DMS 273 (cell line): ENCODE data around the gene ZP2.
"Not testable (repeated sequence)": the region's sequence is repeated elsewhere in the genome, so short reads cannot be mapped to it uniquely, and the experiment has no call there.

Experiments
- DNase-seq: peaks from one replicate; lab custom pipeline; 2025; ENCODE audit not compliant: unreplicated experiment; lab: John Stamatoyannopoulos, UW

Gene ZP2

DNA sequence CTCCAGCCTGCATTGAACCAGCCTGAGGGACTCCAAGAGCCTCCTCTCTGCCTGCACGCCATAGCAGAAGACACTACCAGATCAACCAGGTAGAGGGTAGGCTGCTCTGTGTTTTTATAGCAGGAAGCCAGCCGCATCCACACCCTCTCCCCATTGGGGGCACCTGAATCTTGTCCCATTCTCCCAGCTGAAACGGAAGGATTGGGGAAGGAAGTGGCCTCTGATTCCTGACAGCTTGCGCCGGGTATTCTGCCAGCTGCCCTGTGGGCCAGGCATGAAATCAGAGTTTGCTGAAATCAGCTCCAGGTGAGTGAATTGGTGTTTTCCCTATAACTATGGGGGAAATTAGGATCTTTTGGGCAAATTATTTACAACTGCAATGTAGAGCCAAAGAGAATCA is at the start of gene ZP2:
ZP2 (minus strand) TSS at position 89 of the 400 bp plus-strand sequence; CDS start at position 62, 27 bp downstream.
- no peak for DNase-seq

DNA sequence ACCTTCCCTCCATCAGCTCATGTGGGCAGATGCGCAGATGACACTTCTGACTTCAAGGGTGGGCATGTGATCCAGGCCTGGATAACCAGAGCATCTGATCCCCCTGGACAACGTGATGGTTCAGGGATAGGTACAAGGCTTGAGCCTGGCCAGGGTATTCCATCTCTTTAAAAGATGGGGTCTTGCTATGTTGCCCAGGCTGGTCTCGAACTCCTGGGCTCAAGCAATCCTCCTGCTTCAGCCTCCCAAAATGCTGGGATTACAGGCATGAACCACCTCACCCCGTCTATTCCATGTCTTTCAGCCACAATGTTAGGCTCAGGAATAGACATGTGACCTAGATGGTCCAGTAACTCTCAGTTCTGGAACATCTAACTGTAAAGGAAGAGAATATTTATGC is 45.9 kb upstream of the ZP2 start:
- DNase-seq = no peak

DNA sequence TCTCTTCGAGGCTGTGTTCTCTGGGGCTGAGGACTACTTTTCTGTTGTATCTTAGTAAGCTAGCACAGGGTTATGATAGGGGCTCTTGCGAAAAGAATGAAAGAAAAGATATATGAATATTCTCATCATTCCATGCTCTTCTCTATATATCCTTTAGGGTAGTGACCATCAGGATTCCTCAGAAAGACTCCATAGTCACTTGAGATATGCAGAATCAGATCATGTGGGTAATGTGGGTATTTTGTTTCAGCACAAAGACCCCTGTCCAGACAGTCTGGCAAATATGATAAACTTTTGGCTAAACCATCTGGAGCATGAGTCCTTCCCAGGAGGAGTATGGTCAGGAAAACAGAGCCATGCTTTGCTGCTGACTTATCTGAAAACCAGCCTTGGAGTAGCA is 45.3 kb upstream of the ZP2 start:
- no peak for DNase-seq

DNA sequence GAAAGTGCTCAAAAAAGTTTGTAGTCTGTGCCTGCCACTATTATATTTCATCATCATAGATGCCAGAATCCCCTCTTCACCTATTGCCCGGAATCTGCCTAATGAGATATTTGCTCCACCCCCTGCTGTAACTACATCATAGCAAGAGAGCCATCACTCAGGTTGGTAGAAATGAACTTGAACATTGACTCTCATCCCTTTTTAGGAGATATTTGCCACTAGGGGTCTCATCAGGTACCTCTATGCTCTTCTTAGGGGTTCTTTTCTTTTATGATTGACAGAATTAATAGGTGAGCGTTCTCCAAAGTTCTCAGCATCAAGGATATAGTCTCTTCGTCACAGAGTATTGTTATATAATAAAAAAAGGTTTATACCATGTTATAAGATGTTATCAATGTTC is 42.1 kb upstream of the ZP2 start:
- no peak for DNase-seq

DNA sequence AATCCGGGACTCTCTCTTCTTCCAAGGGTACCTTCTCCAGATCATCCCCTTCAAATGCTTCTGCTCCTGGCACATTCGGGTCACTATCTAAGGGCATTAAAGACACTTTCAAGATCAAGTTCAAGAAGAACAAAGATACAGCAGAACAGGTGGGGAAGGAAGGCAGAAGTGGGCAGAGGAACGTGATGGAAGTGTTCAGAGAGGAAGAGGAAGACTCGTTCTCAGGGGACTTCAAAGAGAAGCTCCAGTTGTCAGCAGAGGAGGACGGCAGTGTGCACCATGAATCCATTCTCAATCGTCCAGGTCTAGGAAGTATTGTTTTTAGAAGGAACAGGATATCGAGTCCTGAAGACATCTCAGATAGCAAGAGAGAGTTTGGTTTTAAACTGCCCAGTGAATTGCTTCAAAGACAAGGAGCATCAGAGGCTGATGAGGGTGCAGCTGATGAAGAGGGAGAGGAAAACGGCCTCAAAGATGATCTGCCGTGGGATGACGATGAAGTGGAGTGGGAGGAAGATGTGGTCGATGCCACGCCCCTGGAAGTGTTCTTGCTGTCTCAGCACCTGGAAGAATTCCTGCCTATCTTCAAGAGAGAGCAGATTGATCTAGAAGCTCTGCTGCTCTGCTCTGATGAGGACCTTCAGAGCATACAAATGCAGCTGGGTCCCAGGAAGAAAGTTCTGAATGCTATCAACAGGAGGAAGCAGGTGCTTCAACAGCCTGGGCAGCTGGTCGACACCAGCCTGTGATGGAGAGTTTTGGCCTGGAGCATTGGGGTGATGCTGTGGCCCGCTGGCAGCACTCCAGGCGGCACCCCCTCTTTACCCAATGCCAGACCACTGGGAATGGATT is 38.9 kb upstream of the ZP2 start:
- DNase-seq = no peak

DNA sequence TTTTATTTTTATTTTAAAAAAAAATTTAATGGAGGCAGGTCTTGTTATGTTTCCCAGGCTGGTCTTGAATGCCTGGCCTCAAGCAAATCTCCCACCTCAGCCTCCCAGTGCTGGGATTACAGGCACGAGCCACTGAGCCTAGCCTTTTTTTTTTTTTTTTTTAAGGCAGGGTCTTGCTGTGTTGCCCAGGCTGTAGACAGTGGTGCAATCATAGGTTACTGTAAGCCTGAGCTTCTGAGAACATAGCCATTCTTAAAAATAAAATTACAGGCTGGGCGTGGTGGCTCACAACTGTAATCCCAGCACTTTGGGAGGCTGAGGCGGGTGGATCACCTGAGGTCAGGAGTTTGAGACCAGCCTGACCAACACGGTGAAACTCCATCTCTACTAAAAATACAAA is 36.8 kb upstream of the ZP2 start:
- DNase-seq = not testable (repeated sequence)

DNA sequence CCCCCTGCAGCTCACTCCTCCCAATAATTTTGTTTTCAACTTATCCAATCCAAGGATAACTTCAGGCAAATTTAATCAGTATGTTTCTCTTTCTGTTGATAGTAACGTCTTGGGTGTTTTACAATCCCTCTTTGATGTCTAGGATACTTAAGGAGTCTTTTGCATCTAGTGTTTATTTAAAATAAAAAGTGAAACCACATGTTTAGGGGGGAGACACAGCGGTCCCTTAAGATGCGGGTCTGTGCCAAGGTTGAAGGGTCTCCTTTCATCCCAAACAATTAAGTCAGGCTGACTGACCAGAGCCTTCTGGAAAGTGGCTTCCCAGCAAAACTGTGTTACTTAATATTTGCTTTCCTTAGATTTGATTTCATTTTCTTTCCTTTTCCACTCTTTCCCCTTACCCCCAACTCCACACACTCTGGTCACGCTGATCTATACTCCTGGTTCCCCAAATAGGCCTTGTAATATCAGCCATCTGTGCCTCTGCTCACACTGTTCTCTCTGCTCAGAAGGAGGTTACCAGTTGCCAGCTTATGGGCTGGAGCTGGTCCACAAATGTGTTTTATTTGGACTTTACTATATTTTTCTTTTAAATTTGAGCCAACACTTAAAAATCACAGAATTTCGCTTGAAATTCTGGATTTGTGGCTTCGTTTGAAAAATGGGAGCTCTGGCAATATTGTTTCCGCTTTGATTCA is 33.3 kb upstream of the ZP2 start:
- no peak for DNase-seq

DNA sequence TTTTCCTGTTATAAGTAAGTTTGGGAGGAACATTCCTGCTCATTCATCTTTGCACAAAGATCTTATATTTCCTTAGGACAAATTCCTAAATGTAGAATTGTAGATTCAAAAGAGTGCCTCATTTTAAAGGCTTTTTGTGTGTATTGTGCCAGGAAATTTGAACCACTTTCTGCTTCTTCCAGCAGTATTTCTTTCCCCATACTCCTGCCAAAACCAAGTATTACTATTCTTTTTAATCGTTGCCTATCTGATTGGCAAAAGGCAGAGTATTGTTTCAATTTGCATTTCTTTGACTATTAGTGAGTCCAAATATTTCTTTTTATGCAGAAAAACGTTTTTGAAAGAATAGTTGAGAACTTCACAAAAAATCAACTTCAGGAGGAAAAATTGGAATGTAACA is 31.4 kb upstream of the ZP2 start:
- no peak for DNase-seq

DNA sequence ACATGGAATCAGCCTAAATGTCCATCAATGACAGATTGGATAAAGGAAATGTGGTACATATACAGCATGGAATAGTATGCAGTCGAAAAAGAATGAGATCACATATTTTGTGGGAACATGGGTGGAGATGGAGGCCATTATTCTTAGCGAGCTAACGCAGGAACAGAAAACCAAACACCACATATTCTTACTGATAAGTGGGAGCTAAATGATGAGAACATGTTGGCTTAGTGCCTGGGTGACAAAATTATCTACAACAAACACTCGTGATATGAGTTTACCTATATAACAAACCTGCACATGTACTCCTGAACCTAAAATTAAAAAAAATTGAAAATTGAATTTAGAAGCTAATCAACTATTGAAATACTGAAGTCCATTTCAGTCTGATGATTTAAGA is 28.3 kb upstream of the ZP2 start:
- no peak for DNase-seq

DNA sequence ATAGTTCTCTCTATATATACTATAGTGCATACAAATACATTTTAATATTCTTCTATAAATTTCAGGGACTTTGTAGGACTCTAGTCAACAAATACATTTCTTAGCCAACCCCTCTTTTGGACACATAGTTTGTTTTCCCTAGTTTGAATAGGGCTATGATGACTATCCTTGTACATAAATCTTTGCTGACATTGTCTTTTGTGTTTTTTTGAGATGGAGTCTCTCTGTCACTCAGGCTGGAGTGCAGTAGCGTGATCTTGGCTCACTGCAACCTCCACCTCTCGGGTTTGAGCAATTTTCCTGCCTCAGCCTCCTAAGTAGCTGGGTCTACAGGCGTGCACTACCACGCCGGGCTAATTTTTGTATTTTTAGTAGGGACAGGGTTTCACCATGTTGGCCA is 25.5 kb upstream of the ZP2 start:
- DNase-seq = no peak

DNA sequence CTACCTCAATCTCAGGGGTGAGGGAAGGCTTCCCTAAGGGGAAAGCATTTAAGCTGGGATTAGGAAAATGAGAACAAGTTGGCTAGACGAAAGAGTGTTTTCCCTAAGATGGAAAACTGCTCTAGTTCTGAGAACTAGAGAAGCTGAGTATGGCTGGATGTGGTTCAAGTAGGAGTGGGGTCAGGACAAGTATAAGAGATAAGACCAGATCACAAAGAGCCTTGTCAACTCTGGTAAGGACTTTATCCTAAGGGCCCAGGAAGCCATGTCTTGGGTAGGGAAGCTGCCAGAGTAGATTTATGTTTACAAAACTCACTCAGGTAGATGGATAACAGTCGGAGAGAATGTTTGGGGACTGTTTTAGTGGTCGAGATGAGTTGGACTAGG is 23.8 kb upstream of the ZP2 start:
- no peak for DNase-seq

DNA sequence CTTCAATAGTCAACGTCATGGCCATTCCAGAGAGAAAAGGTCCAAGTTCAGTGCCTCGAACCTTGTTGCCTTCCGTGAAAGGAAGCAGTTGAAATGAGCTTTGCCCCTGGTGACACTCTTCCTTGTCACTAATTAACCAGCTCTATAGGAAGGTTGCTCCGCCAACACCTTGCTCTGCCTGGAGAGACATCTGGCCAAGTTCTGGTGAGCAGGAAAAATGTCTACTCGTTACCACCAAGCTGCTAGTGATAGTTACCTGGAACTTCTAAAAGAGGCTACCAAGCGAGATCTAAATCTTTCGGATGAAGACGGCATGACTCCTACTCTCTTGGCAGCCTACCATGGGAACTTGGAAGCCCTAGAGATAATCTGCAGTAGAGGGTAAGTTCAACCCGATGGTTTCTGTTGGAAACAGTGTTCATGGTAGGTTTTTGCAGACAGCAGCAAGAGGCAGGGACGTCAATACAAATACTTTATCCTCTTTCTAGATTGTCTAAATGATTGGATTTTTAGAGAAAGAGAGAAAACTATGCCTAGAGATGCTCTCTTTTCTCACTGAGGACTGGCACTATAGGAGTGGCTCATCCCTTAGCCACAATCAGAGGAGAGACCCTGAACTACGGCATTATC is 22.3 kb upstream of the ZP2 start, which contains the start of gene ANKS4B:
ANKS4B (plus strand) TSS at position 179 of the 630 bp plus-strand sequence; CDS start at position 218, 39 bp downstream.
- DNase-seq = no peak

DNA sequence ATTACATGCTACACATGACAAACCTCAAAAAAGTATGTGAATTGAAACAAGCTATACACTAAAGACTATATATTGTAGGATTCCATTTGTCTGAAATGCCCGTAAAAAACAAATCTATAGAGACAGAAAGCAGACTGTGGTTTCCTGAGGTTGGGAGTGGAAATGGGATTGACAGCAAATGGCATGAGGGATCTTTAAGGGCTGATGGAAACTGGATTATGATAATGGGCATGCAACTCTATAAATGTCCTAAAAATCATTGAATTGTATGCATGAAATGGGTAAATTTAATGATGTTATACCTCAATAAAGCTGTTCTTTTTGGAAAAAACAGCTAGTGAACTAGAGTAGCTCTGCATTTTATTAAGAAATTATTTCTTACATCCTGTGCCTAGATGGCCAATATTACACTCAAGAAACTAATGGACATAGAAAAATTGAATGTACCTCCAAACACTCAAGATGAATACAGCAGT is 21.7 kb upstream of the ZP2 start:
- DNase-seq = no peak

DNA sequence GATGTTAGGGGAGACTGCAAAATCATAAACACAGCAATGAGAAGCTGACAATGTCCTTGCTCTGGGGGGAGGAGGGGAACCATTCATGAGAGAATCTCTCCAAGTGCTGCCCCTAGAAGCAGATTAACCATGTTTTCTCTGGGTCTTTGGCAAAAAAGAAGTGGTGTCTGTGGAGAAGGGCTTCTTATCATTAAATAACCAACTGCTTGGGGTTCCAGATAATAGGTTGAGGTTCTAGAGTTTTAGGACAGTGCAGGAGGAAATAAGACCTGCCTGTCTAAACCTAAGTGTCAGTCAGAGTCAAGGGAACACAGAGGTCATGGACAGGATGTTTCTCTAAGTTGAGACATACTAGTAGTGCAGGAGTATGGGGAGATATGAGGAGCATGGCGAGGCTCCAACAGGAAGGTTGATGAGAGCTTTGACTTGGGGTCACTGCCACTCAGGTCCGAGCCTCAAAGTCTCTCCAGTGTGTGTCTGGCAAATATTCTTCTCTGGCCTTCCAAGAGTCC is 17.0 kb upstream of the ZP2 start:
- no peak for DNase-seq

DNA sequence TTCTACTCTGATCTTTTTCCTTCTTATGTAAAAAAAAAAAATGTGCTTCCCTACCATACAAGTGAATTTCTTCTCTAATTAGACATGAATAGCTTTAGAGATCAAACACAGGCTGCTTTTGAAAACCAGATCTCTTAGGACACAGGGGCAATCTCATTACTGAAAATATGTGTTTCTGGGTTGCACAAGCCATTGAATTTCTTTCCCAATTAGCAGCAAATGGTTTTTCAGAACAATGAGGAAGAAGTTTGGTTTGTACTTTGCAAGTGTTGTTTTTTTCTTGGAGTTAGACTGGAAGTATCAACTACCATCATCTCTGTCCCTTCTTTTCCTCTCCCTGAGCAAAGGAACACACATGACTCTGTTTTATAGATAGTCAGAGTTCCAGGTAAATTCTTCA is 16.5 kb upstream of the ZP2 start:
- DNase-seq = no peak

DNA sequence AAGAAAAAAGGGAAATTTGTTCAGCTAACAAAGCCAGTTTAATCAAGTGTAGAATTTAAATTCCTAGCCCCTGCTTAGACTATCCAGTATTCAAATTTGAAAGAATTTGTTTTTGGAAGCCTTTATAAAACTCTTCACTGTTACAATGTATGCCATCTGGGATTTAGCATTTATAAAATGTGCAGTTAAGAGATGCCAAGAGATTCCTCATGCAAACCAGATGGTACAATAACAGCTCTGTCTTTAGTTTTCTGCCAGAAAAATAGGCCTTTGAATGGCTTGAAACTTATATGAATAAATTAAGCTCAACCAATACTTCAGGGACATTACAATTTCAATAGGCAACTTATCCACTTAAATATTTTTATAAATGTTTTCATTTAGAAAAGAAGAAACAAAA is 15.4 kb upstream of the ZP2 start:
- DNase-seq = peak; percentile 47

DNA sequence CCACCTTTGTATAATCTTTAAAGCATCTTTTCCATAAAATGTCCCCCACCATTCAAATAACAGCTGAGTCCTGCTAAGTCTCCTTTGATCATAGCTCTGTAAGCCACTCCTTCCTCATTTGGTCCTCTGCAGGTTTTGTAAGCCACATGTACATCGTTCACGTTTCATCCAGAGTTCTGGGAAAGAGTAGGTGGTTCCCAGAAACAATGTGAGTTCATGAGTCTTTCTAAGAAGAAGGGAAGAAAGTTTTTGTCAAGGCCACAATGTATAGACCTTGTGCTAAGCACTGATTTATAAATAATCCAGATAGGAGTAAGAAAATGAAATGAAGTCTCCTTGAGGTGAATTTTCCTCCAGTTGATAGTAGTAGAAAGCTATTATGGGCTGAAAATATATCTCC is 13.4 kb upstream of the ZP2 start:
- DNase-seq = no peak

DNA sequence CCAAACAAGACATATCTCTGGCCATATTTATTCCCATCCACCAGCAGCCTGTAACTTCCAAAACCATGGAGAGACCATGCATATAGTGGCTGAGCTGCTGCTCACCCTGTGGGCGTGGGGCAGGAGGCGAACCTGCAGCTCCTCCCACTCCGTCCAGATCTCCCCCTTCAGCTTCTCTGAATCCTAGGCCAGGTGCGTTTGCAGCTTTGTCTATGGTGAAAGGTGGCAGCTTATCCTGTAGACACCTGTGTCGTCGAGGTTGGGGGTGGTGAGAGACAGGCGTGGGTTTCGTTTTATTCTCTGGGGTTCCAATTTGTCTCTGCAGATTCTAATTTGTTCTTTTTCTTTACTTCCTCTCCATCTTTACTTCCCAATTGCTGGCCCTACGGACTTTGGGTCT is 12.4 kb upstream of the ZP2 start:
- no peak for DNase-seq

DNA sequence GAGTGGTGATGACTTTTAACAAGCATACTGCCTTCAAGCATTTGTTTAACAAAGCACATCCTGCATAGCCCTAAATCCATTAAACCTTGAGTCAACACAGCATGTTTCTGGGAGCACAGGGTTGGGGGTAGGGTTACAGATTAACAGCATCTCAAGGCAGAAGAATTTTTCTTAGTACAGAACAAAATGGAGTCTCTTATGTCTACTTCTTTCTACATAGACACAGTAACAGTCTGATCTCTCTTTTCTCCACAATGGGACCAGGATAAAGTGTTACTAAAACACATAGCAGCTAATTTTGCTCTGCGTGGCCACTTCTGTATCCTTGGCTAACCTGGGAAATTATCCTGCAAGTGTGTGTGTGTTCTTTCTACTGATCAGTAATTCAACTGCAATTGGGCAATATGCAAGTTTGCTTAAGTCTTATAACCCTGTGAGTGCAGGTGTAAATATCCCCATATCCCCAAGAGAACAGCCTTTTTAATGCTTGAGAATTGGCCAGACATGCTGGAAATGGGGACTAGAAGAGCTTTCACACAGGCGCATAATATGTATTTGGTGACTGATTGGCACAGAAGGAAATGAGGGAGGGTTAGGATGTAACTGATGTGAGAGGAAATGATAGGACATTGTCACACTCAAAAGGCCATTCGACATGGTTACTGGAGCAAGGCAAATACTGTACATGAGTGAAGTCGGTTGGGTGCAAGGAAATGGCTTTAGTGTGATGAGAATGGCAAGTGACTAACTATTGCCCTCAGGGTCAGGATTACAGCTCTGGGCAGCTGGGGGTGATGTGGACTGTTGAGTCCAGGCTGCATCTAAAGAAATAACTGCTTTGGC is 11.3 kb upstream of the ZP2 start:
- DNase-seq = no peak

DNA sequence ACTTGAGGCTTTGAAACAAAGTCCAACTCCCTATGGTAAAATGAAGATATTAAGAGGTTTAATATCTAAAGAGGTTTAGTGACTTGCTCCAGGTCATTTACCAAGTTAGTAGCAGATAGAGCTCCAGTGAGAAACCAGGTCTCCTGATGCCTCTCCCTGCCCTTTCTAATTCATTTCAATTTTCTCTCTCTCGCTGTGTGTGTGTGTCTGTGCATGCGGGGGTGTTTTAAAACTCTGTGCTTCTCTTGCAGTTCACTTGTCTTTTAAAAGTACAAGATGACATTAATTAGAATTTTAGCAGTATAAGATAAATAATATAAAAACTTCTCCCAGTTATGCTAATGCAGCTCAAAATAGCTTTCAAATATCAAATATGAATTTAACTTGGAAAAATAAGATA is 8.2 kb upstream of the ZP2 start:
- DNase-seq = no peak

DNA sequence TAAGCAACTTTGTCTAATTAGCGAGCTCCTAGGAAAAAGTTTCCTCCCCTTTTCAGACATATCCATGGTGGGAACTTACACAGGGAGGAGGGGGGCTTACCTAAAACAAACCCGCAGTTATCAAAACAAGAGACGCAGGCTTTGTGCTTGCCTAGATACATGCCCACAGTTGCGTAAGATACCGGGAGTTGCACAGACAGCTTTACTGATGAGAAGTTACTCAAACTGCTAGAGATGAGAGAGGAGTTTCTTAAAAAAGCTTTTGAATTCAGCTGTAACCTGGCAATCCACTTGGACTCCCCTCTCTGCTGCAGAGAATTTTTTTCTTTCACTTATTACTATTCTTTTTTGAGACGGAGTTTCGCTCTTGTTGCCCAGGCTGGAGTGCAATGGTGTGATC is 6.8 kb upstream of the ZP2 start:
- no peak for DNase-seq
